Hair follicular keratinocyte (primary cell): ENCODE data around the gene ASGR2. TPM values are rescaled to one million over a fixed set of nuclear protein-coding genes. Genes with fewer than 3 reads are reported as not detected.

Experiments
- total RNA-seq: library from RNA; depleted of rRNA; stranded (reverse); fragments of >200 nt; gene quantifications from 2 replicates; pipeline ENCODE4 v1.2.3, GENCODE V29; 2015

Gene ASGR2
- not detected in 2 replicates for total RNA-seq

GRCh38 chr17:7114241-7114874 is at the start of gene ASGR2:
Gene ASGR2 (minus strand): TSS chr17:7114822. CDS start chr17:7114240, 582 bp downstream.

DNA sequence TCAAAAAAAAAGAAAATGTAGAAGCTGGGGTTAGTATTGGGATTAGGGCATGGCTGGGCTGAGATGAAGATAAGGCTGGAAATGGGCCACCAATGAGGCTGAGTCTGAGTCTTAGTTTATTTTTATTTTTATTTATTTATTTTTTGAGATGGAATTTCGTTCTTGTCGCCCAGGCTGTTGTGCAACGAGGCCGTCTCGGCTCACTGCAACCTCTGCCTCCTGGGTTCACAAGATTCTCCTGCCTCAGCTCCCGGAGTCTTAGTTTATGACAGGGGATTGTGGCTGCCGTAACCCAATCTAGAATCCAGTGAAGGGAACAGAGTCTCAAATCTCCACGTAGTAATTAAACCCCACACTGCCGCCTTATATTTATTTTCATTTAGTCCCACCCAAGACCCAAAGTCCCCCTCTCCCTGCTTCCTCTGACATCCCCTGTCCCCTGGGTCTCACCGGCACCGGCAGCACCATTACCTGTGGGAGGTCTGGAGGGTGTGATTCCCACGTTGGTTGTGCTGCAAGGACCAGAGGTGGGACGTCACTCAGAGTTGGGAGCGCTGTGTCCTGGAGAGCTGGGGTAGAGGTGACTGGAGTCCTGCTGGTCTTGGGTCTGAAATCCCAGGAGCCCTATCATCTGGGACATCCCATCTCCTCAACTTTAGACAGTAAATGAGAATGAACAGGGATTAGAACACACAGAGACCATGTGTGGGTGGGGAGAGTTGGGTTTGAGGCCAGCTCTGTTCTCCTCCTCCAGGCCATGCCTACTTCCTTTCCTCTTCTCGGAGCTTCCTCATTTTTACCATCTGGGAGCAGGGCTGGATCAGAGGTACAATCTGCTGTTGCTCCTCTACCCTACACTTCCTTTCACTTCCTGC is 34.8 kb downstream of the ASGR2 start, which contains the start of gene CLEC10A:
Gene CLEC10A (minus strand): TSS at position 671 of the 875 bp plus-strand sequence. CDS start 1,439 bp downstream, outside the sequence.

Other genes starting within 250 kb of the ASGR2 start
- gene ALOX12, start 118.8 kb downstream of the ASGR2 start, total RNA-seq: 0.57 and 1.2 TPM in 2 replicates
- gene RNASEK, start 102.2 kb downstream of the ASGR2 start, total RNA-seq: 228 and 289 TPM in 2 replicates
- gene BCL6B, start 91.8 kb downstream of the ASGR2 start, total RNA-seq: 0.39 TPM in 1 of 2 replicates, not detected in the other
- gene SLC16A13, start 78.8 kb downstream of the ASGR2 start, total RNA-seq: 4.0 and 4.1 TPM in 2 replicates
- gene SLC16A11, start 70.7 kb downstream of the ASGR2 start, total RNA-seq: not detected in 2 replicates
- not detected in 2 replicates for gene CLEC10A, start 34.6 kb downstream of the ASGR2 start, total RNA-seq
- gene ASGR1, start 64.5 kb upstream of the ASGR2 start, total RNA-seq: 0.23 TPM in 1 of 2 replicates, not detected in the other
- gene DLG4, start 105.0 kb upstream of the ASGR2 start, total RNA-seq: 1.4 and 5.5 TPM in 2 replicates
- 173 and 216 TPM in 2 replicates for gene ACADVL, start 105.1 kb upstream of the ASGR2 start, total RNA-seq
- gene DVL2, start 119.7 kb upstream of the ASGR2 start, total RNA-seq: 32.6 and 39.5 TPM in 2 replicates
- 26.9 and 32.2 TPM in 2 replicates for gene PHF23, start 124.6 kb upstream of the ASGR2 start, total RNA-seq
- gene GABARAP, start 127.6 kb upstream of the ASGR2 start, total RNA-seq: 171 and 262 TPM in 2 replicates
- 39.4 and 49.4 TPM in 2 replicates for gene CTDNEP1, start 136.9 kb upstream of the ASGR2 start, total RNA-seq
- gene ELP5, start 137.4 kb upstream of the ASGR2 start, total RNA-seq: 23.3 and 36.8 TPM in 2 replicates
- gene CLDN7, start 147.7 kb upstream of the ASGR2 start, total RNA-seq: 7.9 and 26.0 TPM in 2 replicates
- 0.08 and 1.4 TPM in 2 replicates for gene SLC2A4, start 166.9 kb upstream of the ASGR2 start, total RNA-seq
- gene YBX2, start 179.8 kb upstream of the ASGR2 start, total RNA-seq: 0.47 and 0.72 TPM in 2 replicates
- 557 and 909 TPM in 2 replicates for gene EIF5A, start 192.8 kb upstream of the ASGR2 start, total RNA-seq
- 42.7 and 70.0 TPM in 2 replicates for gene GPS2, start 200.5 kb upstream of the ASGR2 start, total RNA-seq
- gene NEURL4, start 214.5 kb upstream of the ASGR2 start, total RNA-seq: 6.2 and 10.9 TPM in 2 replicates
- gene ACAP1, start 221.7 kb upstream of the ASGR2 start, total RNA-seq: 3.3 and 5.6 TPM in 2 replicates
- 6.0 and 13.0 TPM in 2 replicates for gene KCTD11, start 237.3 kb upstream of the ASGR2 start, total RNA-seq
- gene TMEM95, start 240.3 kb upstream of the ASGR2 start, total RNA-seq: not detected in 2 replicates